HG02588 (cell line): ENCODE measurements around the gene RNF180.
"Not testable (repeated sequence)": the region's sequence is repeated elsewhere in the genome, so short reads cannot be mapped to it uniquely, and the experiment has no call there.

Source experiments
- ATAC-seq: cut with Tn5 transposase; IDR thresholded peaks from one replicate; pipeline ENCODE4 v1.9.1; 2021; ENCODE audit warnings: mild to moderate bottlenecking, moderate library complexity; ENCODE audit not compliant: unreplicated experiment

The RNF180 gene

GRCh38 chr5:64176301-64176700 lies 10.7 kb downstream of the RNF180 start:
- no peak for ATAC-seq

- no peak for ATAC-seq
Measured at GRCh38 chr5:64180661-64181343, 15.2 kb downstream of the RNF180 start.

GRCh38 chr5:64181440-64181839 lies 15.8 kb downstream of the RNF180 start:
- no peak for ATAC-seq

GRCh38 chr5:64183956-64184355 lies 18.3 kb downstream of the RNF180 start:
- ATAC-seq = no peak

- ATAC-seq = no peak
Measured at GRCh38 chr5:64184832-64185231, 19.2 kb downstream of the RNF180 start.

- no peak for ATAC-seq
Measured at GRCh38 chr5:64188776-64189175, 23.1 kb downstream of the RNF180 start.

GRCh38 chr5:64190562-64191306 lies 25.1 kb downstream of the RNF180 start:
- no peak for ATAC-seq

GRCh38 chr5:64195981-64196380 lies 30.3 kb downstream of the RNF180 start:
- no peak for ATAC-seq

GRCh38 chr5:64199425-64199824 lies 33.8 kb downstream of the RNF180 start:
- ATAC-seq = no peak

GRCh38 chr5:64201996-64202395 lies 36.4 kb downstream of the RNF180 start:
- no peak for ATAC-seq

- ATAC-seq = no peak
Measured at GRCh38 chr5:64206653-64207052, 41.0 kb downstream of the RNF180 start.

- no peak for ATAC-seq
Measured at GRCh38 chr5:64207978-64208377, 42.3 kb downstream of the RNF180 start.

- ATAC-seq = no peak
Measured at GRCh38 chr5:64209353-64209752, 43.7 kb downstream of the RNF180 start.

GRCh38 chr5:64210866-64211265 lies 45.2 kb downstream of the RNF180 start:
- no peak for ATAC-seq

GRCh38 chr5:64213011-64213410 lies 47.4 kb downstream of the RNF180 start:
- ATAC-seq = no peak

- no peak for ATAC-seq
Measured at GRCh38 chr5:64213531-64213930, 47.9 kb downstream of the RNF180 start.

- no peak for ATAC-seq
Measured at GRCh38 chr5:64214132-64214531, 48.5 kb downstream of the RNF180 start.

GRCh38 chr5:64221911-64222310 lies 56.3 kb downstream of the RNF180 start:
- no peak for ATAC-seq

- ATAC-seq = not testable (repeated sequence)
Measured at GRCh38 chr5:64225286-64225981, 59.8 kb downstream of the RNF180 start.

- ATAC-seq = not testable (repeated sequence)
Measured at GRCh38 chr5:64227131-64227537, 61.5 kb downstream of the RNF180 start.

- no peak for ATAC-seq
Measured at GRCh38 chr5:64229163-64229774, 63.6 kb downstream of the RNF180 start.
